Right atrium auricular region (tissue), 2 donors: ENCODE measurements around the gene STX19. TPM values are rescaled to one million over a fixed set of nuclear protein-coding genes. Genes with fewer than 3 reads are reported as not detected.

Source experiments
- DNase-seq: peaks from one replicate; pipeline ENCODE4 v3.0.0-alpha.2; 2019; ENCODE audit warnings: low spot score
- H3K27ac ChIP-seq, 2 donors: fragments of 200-600 bp; sonication (generic); 1 replicate in 1 of 2; 2 replicates in 1 of 2; pipeline ENCODE4 v1.5.1; 2016 to 2019
- H3K27me3 ChIP-seq, 2 donors: fragments of 200-600 bp; sonication (generic); one replicate each; pipeline versions ENCODE4 v1.5.1 to v1.6.0; 2017 to 2019
- H3K36me3 ChIP-seq: fragments of 200-600 bp; sonication (generic); one replicate; pipeline ENCODE4 v1.5.1; 2016
- H3K4me1 ChIP-seq, 2 donors: fragments of 200-600 bp; sonication (generic); one replicate each; pipeline versions ENCODE4 v1.5.1 to v1.6.0; 2017 to 2019
- H3K4me3 ChIP-seq, 2 donors: fragments of 200-600 bp; sonication (generic); 1 replicate in 1 of 2; 2 replicates in 1 of 2; pipeline ENCODE4 v1.5.1; 2017 to 2019; ENCODE audit warnings: mild to moderate bottlenecking in 1 of 2, moderate library complexity in 1 of 2
- H3K9me3 ChIP-seq, 2 donors: fragments of 200-600 bp; sonication (generic); one replicate each; pipeline ENCODE4 v1.5.1; 2019
- CTCF ChIP-seq, 2 donors: fragments of 200-600 bp; sonication (generic); IDR thresholded peaks; one replicate each; pipeline ENCODE4 v1.5.1; 2019; ENCODE audit warnings: antibody characterized with exemption in 2 of 2
- total RNA-seq, 2 donors: library from RNA; depleted of rRNA; stranded (reverse); fragments of >200 nt; gene quantifications; one replicate each; pipeline ENCODE4 v1.1.0, GENCODE V29; 2016

Gene STX19
- total RNA-seq, 2 donors from 2014 or later: not detected

GRCh38 chr3:93992207-93992606, 36.2 kb downstream of the STX19 start:
- H3K9me3 ChIP-seq: no peaks in the 10 kb centered on the region
- no peak for DNase-seq
- H3K27me3 ChIP-seq: no peaks in the 10 kb centered on the region
- H3K27ac ChIP-seq: no peak overlapping the region
- H3K4me3 ChIP-seq: no peak overlapping the region
- no peaks in the 10 kb centered on the region for H3K36me3 ChIP-seq
- TF ChIP-seq CTCF (IDR thresholded peaks at IDR 0.05): no peak
- no peaks in the 10 kb centered on the region for H3K4me1 ChIP-seq

DNA sequence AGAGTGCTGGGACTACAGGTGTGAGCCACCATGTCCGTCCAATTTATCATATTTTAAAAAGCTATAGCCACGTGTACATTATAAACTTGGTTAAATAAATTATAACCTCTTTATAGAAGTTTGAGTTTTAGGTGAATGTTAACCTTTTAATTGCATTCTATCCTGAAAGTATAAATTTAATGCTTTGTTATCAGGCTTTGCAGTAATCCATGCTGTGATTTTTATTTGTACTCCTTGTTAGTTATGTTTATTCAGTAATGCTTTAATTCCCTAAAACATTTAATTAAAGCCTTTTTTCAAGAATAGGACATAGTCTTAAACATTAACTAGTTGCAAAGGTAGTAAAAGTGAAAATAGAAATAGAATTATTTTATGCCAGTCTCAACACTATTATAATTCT, 36.8 kb downstream of the STX19 start:
- Histone ChIP-seq H3K4me1 (no peaks in the 10 kb centered on the region), H3K36me3 (no peaks in the 10 kb centered on the region), H3K27me3 (no peaks in the 10 kb centered on the region), H3K27ac (no peak overlapping the region), H3K4me3 (no peak overlapping the region), H3K9me3 (no peaks in the 10 kb centered on the region)
- no peak for TF ChIP-seq CTCF (IDR thresholded peaks at IDR 0.05)
- DNase-seq: no peak

DNA sequence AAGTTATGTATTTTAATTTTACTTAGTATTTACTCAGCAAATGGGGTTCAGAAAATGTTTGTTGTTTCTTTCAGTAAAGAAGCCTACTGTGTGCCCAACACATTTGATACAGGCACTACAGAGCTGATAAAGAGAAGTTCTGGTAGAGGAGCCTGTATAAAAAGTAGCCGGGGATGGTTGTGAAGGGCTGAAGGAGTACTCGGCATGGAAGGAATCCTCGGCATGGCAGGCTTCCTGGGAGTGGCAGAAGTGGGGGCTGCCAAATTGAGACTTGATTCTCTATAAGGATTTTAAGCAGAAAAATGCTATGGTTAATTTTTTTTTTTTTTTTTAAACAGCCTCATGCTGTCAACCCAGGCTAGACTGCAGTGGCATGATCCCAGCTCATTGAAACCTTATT, 39.2 kb downstream of the STX19 start:
- TF ChIP-seq CTCF (IDR thresholded peaks at IDR 0.05): no peak
- Histone ChIP-seq H3K27me3 (no peaks in the 10 kb centered on the region), H3K36me3 (no peaks in the 10 kb centered on the region), H3K9me3 (no peaks in the 10 kb centered on the region), H3K4me1 (no peaks in the 10 kb centered on the region), H3K27ac (no peak overlapping the region), H3K4me3 (no peak overlapping the region)
- DNase-seq: no peak

- H3K36me3 ChIP-seq: no peaks in the 10 kb centered on the region
- H3K9me3 ChIP-seq: no peaks in the 10 kb centered on the region
- no peak for TF ChIP-seq CTCF (IDR thresholded peaks at IDR 0.05)
- no peak for DNase-seq
- no peaks in the 10 kb centered on the region for H3K27me3 ChIP-seq
- no peaks in the 10 kb centered on the region for H3K4me1 ChIP-seq
- H3K27ac ChIP-seq: no peak overlapping the region
- no peak overlapping the region for H3K4me3 ChIP-seq
Observed at GRCh38 chr3:93988764-93989163, 39.6 kb downstream of the STX19 start.

DNA sequence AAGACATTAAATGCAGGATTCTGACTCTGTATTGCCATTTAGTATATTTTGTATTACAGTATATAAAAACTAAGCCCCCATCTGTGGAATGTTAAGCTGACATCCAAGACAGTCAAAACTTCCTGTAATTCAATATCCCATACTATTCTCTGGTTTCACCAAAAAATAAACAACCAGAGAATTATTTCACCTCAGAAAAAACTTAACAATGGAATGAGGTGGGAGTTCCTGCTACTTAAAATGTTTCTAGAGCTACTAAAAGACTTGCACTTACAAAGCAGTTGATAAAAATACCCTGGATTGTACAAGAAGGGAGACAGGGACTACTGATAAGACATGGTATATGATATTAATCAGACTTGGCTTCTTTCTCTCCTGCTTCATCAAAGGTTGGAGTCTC, 40.1 kb downstream of the STX19 start:
- TF ChIP-seq CTCF (IDR thresholded peaks at IDR 0.05): no peak
- Histone ChIP-seq H3K4me3 (no peak overlapping the region), H3K27me3 (no peaks in the 10 kb centered on the region), H3K4me1 (no peaks in the 10 kb centered on the region), H3K9me3 (no peaks in the 10 kb centered on the region), H3K27ac (no peak overlapping the region), H3K36me3 (no peaks in the 10 kb centered on the region)
- DNase-seq: no peak

DNA sequence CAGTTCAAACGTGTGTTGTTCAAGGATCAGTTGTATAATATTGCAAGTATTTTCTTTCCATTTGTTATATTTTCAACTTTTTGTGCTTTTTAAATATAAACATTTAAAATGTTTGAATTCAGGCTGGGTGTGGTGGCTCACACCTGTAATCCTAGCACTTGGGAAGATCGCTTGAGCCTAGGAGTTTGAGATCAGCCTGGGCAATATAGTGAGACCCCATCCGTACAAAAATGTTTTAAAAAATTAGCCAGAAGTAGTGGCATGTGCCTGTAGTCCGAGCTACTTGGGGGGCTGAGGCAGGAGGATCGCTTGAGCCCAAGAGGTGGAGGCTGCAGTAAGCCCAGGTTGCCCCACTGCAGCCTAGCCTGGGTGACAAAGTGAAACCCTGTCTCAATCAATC, 43.8 kb downstream of the STX19 start:
- no peak for DNase-seq
- Histone ChIP-seq H3K9me3 (no peaks in the 10 kb centered on the region), H3K27me3 (no peaks in the 10 kb centered on the region), H3K36me3 (no peaks in the 10 kb centered on the region), H3K27ac (no peak overlapping the region), H3K4me3 (no peak overlapping the region), H3K4me1 (peaks cover 0 to 8% of the 10 kb centered on the region in 2 donors)
- TF ChIP-seq CTCF (IDR thresholded peaks at IDR 0.05): no peak
